Stomach smooth muscle (tissue), 2 donors: ENCODE measurements around the gene NEK10.

ENCODE experiments used
- H3K27ac ChIP-seq: one replicate; pipeline ENCODE4 v1.7.0; 2013; ENCODE audit warnings: mild to moderate bottlenecking, low read length, inconsistent platforms
- H3K27me3 ChIP-seq, 2 donors: one replicate each; pipeline ENCODE4 v1.7.0; 2013; ENCODE audit warnings: low read length in 2 of 2; ENCODE audit not compliant: insufficient read depth in 2 of 2, control insufficient read depth in 1 of 2
- H3K36me3 ChIP-seq, 2 donors: one replicate each; pipeline ENCODE4 v1.7.0; 2013; ENCODE audit warnings: low read length in 2 of 2; ENCODE audit not compliant: control insufficient read depth in 2 of 2, insufficient read depth in 2 of 2
- H3K4me1 ChIP-seq: one replicate; pipeline ENCODE4 v1.7.0; 2013; ENCODE audit warnings: low read length; ENCODE audit not compliant: control insufficient read depth, insufficient read depth
- H3K4me3 ChIP-seq, 2 donors: one replicate each; pipeline ENCODE4 v1.7.0; 2013; ENCODE audit warnings: low read length in 2 of 2
- H3K9ac ChIP-seq, 2 donors: one replicate each; pipeline ENCODE4 v1.7.0; 2013; ENCODE audit warnings: low read length in 2 of 2, mild to moderate bottlenecking in 1 of 2
- H3K9me3 ChIP-seq, 2 donors: one replicate each; pipeline ENCODE4 v1.7.0; 2013; ENCODE audit warnings: low read length in 2 of 2; ENCODE audit not compliant: control insufficient read depth in 2 of 2
- donor health status: healthy.
- donor health status: Pancreatic carcinoma.

The NEK10 gene

GRCh38 chr3:27174530-27174929 is 194.7 kb downstream of the NEK10 start:
- no peaks in the 10 kb centered on the region for H3K36me3 ChIP-seq
- H3K9ac ChIP-seq: no peak overlapping the region

GRCh38 chr3:27171113-27171512 is 198.1 kb downstream of the NEK10 start:
- Histone ChIP-seq H3K36me3 (no peaks in the 10 kb centered on the region), H3K4me1 (no peaks in the 10 kb centered on the region), H3K27ac (no peak overlapping the region), H3K27me3 (no peaks in the 10 kb centered on the region), H3K9ac (no peak overlapping the region), H3K9me3 (no peaks in the 10 kb centered on the region), H3K4me3 (no peak overlapping the region)

More at GRCh38 chr3:27174530-27174929, 194.7 kb downstream of the NEK10 start:
- Histone ChIP-seq H3K27me3 (no peaks in the 10 kb centered on the region), H3K9me3 (no peaks in the 10 kb centered on the region), H3K4me1 (no peaks in the 10 kb centered on the region), H3K4me3 (no peak overlapping the region), H3K27ac (no peak overlapping the region)

GRCh38 chr3:27166888-27167287 is 202.3 kb downstream of the NEK10 start:
- Histone ChIP-seq H3K36me3 (no peaks in the 10 kb centered on the region), H3K4me3 (no peak overlapping the region), H3K27ac (no peak overlapping the region), H3K9ac (no peak overlapping the region), H3K9me3 (no peaks in the 10 kb centered on the region), H3K27me3 (no peaks in the 10 kb centered on the region), H3K4me1 (no peaks in the 10 kb centered on the region)

GRCh38 chr3:27165321-27165721 is 203.9 kb downstream of the NEK10 start:
- Histone ChIP-seq H3K27me3 (no peaks in the 10 kb centered on the region), H3K9me3 (no peaks in the 10 kb centered on the region), H3K4me1 (no peaks in the 10 kb centered on the region), H3K9ac (no peak overlapping the region), H3K27ac (no peak overlapping the region), H3K36me3 (no peaks in the 10 kb centered on the region), H3K4me3 (no peak overlapping the region)

GRCh38 chr3:27160779-27161287 is 208.3 kb downstream of the NEK10 start:
- no peaks in the 10 kb centered on the region for H3K27me3 ChIP-seq
- H3K27ac ChIP-seq: no peak overlapping the region
- no peak overlapping the region for H3K9ac ChIP-seq

GRCh38 chr3:27160146-27160545 is 209.0 kb downstream of the NEK10 start:
- Histone ChIP-seq H3K4me3 (no peak overlapping the region), H3K9ac (no peak overlapping the region), H3K36me3 (no peaks in the 10 kb centered on the region), H3K4me1 (no peaks in the 10 kb centered on the region), H3K27ac (no peak overlapping the region), H3K27me3 (no peaks in the 10 kb centered on the region), H3K9me3 (no peaks in the 10 kb centered on the region)

More at GRCh38 chr3:27160779-27161287, 208.3 kb downstream of the NEK10 start:
- H3K9me3 ChIP-seq: no peaks in the 10 kb centered on the region
- H3K36me3 ChIP-seq: no peaks in the 10 kb centered on the region
- H3K4me1 ChIP-seq: no peaks in the 10 kb centered on the region
- no peak overlapping the region for H3K4me3 ChIP-seq

- Histone ChIP-seq H3K4me3 (no peak overlapping the region), H3K4me1 (no peaks in the 10 kb centered on the region), H3K27me3 (no peaks in the 10 kb centered on the region), H3K36me3 (no peaks in the 10 kb centered on the region), H3K27ac (no peak overlapping the region), H3K9ac (no peak overlapping the region), H3K9me3 (no peaks in the 10 kb centered on the region)
Measured at GRCh38 chr3:27147215-27147614, 222.0 kb downstream of the NEK10 start.

- H3K27me3 ChIP-seq: no peaks in the 10 kb centered on the region
- H3K4me3 ChIP-seq: no peak overlapping the region
- no peak overlapping the region for H3K9ac ChIP-seq
- no peaks in the 10 kb centered on the region for H3K36me3 ChIP-seq
- H3K4me1 ChIP-seq: no peaks in the 10 kb centered on the region
- H3K9me3 ChIP-seq: no peaks in the 10 kb centered on the region
- no peak overlapping the region for H3K27ac ChIP-seq
Measured at GRCh38 chr3:27146786-27147185, 222.4 kb downstream of the NEK10 start.

GRCh38 chr3:27145719-27146118 is 223.5 kb downstream of the NEK10 start:
- no peaks in the 10 kb centered on the region for H3K4me1 ChIP-seq
- H3K4me3 ChIP-seq: no peak overlapping the region
- H3K27me3 ChIP-seq: no peaks in the 10 kb centered on the region
- peaks cover 2 to 5% of the 10 kb centered on the region in 2 donors for H3K9me3 ChIP-seq
- no peaks in the 10 kb centered on the region for H3K36me3 ChIP-seq
- no peak overlapping the region for H3K9ac ChIP-seq
- no peak overlapping the region for H3K27ac ChIP-seq

GRCh38 chr3:27141668-27142067 is 227.5 kb downstream of the NEK10 start:
- H3K9ac ChIP-seq: no peak overlapping the region
- peaks cover 2 to 5% of the 10 kb centered on the region in 2 donors for H3K9me3 ChIP-seq
- H3K27ac ChIP-seq: no peak overlapping the region
- no peaks in the 10 kb centered on the region for H3K27me3 ChIP-seq
- H3K36me3 ChIP-seq: no peaks in the 10 kb centered on the region
- no peaks in the 10 kb centered on the region for H3K4me1 ChIP-seq
- no peak overlapping the region for H3K4me3 ChIP-seq

GRCh38 chr3:27138562-27138961 is 230.6 kb downstream of the NEK10 start:
- Histone ChIP-seq H3K4me3 (no peak overlapping the region), H3K9ac (no peak overlapping the region), H3K27me3 (no peaks in the 10 kb centered on the region), H3K9me3 (peaks cover 2 to 5% of the 10 kb centered on the region in 2 donors), H3K27ac (no peak overlapping the region), H3K4me1 (no peaks in the 10 kb centered on the region), H3K36me3 (no peaks in the 10 kb centered on the region)
